Astrocyte of the cerebellum (primary cell): ENCODE data around the gene R3HDM4.

Source experiments
- DNase-seq: peaks from one replicate; pipeline ENCODE4 v3.0.0-alpha.2; 2011; ENCODE audit warnings: low read depth
- H3K4me3 ChIP-seq: 2 replicates; pipeline ENCODE4 v1.5.1; 2011; ENCODE audit warnings: mild to moderate bottlenecking, low read depth, low read length, moderate library complexity
- CTCF ChIP-seq: IDR thresholded peaks from 2 replicates; pipeline ENCODE4 v1.5.1; 2012; ENCODE audit warnings: low read length, low read depth, moderate library complexity, mild to moderate bottlenecking; ENCODE audit errors: missing control alignments
- in situ Hi-C: cut with HindIII; loops from 2 replicates; pipeline ENCODE4 v1.10.0; 2017; ENCODE audit warnings: low sequenced_read_pairs

Gene R3HDM4

GRCh38 chr19:871446-872265 is 41.4 kb downstream of the R3HDM4 start:
- H3K4me3 ChIP-seq = no peak overlapping the region
- DNase-seq = no peak
- TF ChIP-seq CTCF = no peak
- in situ Hi-C loops = no loop called here

- in situ Hi-C loops = no loop called here
Observed at GRCh38 chr19:870963-871401, 42.0 kb downstream of the R3HDM4 start.

GRCh38 chr19:870314-870713 is 42.7 kb downstream of the R3HDM4 start:
- DNase-seq = no peak
- no peak overlapping the region for H3K4me3 ChIP-seq
- no peak for TF ChIP-seq CTCF
- in situ Hi-C loops = no loop called here

More at GRCh38 chr19:870963-871401, 42.0 kb downstream of the R3HDM4 start:
- TF ChIP-seq CTCF = no peak
- no peak for DNase-seq
- no peak overlapping the region for H3K4me3 ChIP-seq

- H3K4me3 ChIP-seq = no peak overlapping the region
- in situ Hi-C loops = no loop called here
- peak; percentile 91 for DNase-seq
- TF ChIP-seq CTCF = no peak
Observed at GRCh38 chr19:869245-870177, 43.5 kb downstream of the R3HDM4 start.

GRCh38 chr19:868458-869244 is 44.4 kb downstream of the R3HDM4 start:
- no peak overlapping the region for H3K4me3 ChIP-seq
- no peak for TF ChIP-seq CTCF
- no peak for DNase-seq
- in situ Hi-C loops = no loop called here

- no peak for TF ChIP-seq CTCF
- H3K4me3 ChIP-seq = no peak overlapping the region
- in situ Hi-C loops = no loop called here
- no peak for DNase-seq
Observed at GRCh38 chr19:867855-868457, 45.1 kb downstream of the R3HDM4 start.
